ENCODE measurements around the gene FBLN1. TPM values are rescaled to one million over a fixed set of nuclear protein-coding genes. Genes with fewer than 3 reads are reported as not detected.
A peak's percentile ranks its signal among the peaks of the same experiment; 100 is the strongest.

Gene FBLN1
- total RNA-seq, 2 donors from 2014 or later = 587 to 972 TPM

DNA sequence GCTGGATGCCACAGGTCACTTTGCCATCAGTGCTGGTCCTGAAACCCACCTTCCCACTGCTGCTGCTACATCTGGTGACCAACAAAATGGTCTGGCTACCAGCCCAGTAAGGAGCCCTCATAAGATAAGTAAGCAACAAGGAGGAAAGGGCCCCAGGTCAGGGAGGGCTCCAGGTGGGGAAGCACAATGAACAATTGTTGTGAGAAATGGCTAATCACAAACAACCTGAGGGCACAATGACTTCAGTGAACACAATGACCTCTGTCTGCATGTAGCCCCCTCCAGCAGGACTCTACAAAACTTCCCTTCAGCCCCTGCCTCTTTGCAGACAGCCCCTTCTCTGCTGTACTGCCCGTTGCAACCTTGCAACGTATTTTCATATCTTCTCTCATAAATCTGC, 19.4 kb upstream of the FBLN1 start:
- no peak for ATAC-seq (ENCODE audit: insufficient number of reproducible peaks, low FRiP score, low read depth)
- DNase-seq (ENCODE audit: low spot score) = no peak

DNA sequence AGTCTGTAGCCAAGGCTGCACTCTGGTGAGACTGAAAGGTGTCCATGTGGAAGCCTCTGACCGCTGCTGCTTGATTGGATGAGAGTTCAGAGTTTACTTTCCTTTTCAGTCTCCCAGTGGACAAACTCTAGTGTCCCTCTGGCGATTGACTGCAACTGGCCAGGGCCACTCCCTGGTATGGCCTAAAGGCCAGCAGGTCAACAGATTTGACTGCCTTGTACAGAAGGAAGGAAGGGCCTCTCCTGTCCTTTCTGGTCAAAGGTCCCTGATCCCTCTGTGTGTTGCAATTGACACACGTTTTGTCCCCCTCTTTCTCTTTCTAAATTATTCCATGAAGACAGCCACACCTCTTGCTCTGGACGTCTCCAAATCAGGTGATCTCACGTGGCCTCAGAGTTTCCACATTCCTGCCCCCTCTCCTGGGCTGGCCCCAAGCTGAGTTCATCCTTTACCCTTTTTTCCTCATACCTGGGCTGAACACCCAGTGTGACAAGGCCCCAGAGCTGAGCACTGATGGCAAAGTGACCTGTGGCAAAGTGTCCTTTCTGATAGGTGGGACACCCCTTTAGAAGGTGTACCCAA, 18.7 kb upstream of the FBLN1 start:
- Histone ChIP-seq H3K4me1 (ENCODE audit: control insufficient read depth in 1 of 2, low read depth in 2 of 2) (peaks cover 0 to 19% of the 10 kb centered on the region in 2 donors), H3K36me3 (no peaks in the 10 kb centered on the region), H3K4me3 (no peak overlapping the region), H3K9me3 (no peaks in the 10 kb centered on the region), H3K27me3 (replicated peaks; ENCODE audit: insufficient read depth) (no peaks in the 10 kb centered on the region), H3K27ac (no peak overlapping the region)
- ATAC-seq (ENCODE audit: insufficient number of reproducible peaks, low FRiP score, low read depth) = no peak
- no peak for DNase-seq (ENCODE audit: low spot score)
- TF ChIP-seq, protein P1, sequence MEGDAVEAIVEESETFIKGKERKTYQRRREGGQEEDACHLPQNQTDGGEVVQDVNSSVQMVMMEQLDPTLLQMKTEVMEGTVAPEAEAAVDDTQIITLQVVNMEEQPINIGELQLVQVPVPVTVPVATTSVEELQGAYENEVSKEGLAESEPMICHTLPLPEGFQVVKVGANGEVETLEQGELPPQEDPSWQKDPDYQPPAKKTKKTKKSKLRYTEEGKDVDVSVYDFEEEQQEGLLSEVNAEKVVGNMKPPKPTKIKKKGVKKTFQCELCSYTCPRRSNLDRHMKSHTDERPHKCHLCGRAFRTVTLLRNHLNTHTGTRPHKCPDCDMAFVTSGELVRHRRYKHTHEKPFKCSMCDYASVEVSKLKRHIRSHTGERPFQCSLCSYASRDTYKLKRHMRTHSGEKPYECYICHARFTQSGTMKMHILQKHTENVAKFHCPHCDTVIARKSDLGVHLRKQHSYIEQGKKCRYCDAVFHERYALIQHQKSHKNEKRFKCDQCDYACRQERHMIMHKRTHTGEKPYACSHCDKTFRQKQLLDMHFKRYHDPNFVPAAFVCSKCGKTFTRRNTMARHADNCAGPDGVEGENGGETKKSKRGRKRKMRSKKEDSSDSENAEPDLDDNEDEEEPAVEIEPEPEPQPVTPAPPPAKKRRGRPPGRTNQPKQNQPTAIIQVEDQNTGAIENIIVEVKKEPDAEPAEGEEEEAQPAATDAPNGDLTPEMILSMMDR (IDR thresholded peaks at IDR 0.05) = no peak

More for the DNA sequence above, 19.4 kb upstream of the FBLN1 start:
- Histone ChIP-seq H3K27ac (no peak overlapping the region), H3K4me1 (ENCODE audit: control insufficient read depth in 1 of 2, low read depth in 2 of 2) (peaks cover 3 to 24% of the 10 kb centered on the region in 2 donors), H3K27me3 (replicated peaks; ENCODE audit: insufficient read depth) (no peaks in the 10 kb centered on the region), H3K4me3 (no peak overlapping the region), H3K9me3 (no peaks in the 10 kb centered on the region), H3K36me3 (no peaks in the 10 kb centered on the region)
- TF ChIP-seq, protein P1 (IDR thresholded peaks at IDR 0.05) = no peak

DNA sequence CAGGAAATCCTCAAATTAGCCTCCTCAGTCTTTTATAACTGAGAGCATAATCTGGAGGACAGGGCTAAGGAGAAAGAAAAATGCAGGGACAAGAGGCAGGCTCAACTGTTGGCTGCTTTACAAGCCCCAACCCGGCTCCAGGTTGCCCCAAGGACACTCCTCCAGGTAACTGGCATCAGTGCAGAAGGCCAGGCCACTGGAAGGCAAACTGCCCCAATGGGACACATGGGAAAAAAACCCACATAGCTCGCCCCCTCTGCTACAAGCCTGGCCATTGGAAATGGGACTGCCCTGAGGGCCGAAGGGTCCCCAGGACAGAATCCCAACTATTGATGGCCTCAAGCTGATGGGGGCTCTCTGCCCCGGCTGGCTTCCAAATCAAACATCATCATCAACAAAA, 17.9 kb upstream of the FBLN1 start:
- no peak overlapping the region for H3K4me3 ChIP-seq
- no peak for DNase-seq (ENCODE audit: low spot score)
- no peaks in the 10 kb centered on the region for H3K27me3 ChIP-seq (replicated peaks; ENCODE audit: insufficient read depth)
- H3K9me3 ChIP-seq = no peaks in the 10 kb centered on the region
- TF ChIP-seq, protein P1 (IDR thresholded peaks at IDR 0.05) = no peak
- peaks cover 0 to 19% of the 10 kb centered on the region in 2 donors for H3K4me1 ChIP-seq (ENCODE audit: control insufficient read depth in 1 of 2, low read depth in 2 of 2)
- H3K27ac ChIP-seq = peak overlapping the region; percentile 2 to 37
- no peaks in the 10 kb centered on the region for H3K36me3 ChIP-seq
- ATAC-seq (ENCODE audit: insufficient number of reproducible peaks, low FRiP score, low read depth) = no peak

DNA sequence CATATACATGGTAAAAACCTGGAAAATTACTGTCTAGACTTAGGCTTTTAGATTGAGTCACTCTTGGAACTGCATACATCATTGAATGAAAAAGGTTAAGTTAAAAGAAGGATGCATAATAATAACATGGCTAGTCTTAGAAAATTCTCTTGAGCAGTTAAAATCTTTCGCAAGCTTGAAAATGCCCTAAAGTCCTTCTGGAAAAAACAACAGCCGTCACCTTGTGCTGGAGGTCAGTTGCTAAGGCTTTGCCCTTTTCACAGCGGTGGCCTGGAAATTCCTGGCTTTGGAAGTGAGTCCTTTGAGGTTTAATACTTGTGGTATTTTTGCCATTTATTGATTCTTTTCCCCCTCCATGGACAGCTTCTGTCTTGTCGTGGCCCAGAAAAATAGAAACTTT, 17.4 kb upstream of the FBLN1 start:
- no peak for ATAC-seq (ENCODE audit: insufficient number of reproducible peaks, low FRiP score, low read depth)
- Histone ChIP-seq H3K27me3 (replicated peaks; ENCODE audit: insufficient read depth) (no peaks in the 10 kb centered on the region), H3K4me1 (ENCODE audit: control insufficient read depth in 1 of 2, low read depth in 2 of 2) (peaks cover 0 to 19% of the 10 kb centered on the region in 2 donors), H3K9me3 (no peaks in the 10 kb centered on the region), H3K27ac (peak overlapping the region; percentile 2 to 37), H3K4me3 (no peak overlapping the region), H3K36me3 (no peaks in the 10 kb centered on the region)
- TF ChIP-seq, protein P1 (IDR thresholded peaks at IDR 0.05) = no peak
- no peak for DNase-seq (ENCODE audit: low spot score)

DNA sequence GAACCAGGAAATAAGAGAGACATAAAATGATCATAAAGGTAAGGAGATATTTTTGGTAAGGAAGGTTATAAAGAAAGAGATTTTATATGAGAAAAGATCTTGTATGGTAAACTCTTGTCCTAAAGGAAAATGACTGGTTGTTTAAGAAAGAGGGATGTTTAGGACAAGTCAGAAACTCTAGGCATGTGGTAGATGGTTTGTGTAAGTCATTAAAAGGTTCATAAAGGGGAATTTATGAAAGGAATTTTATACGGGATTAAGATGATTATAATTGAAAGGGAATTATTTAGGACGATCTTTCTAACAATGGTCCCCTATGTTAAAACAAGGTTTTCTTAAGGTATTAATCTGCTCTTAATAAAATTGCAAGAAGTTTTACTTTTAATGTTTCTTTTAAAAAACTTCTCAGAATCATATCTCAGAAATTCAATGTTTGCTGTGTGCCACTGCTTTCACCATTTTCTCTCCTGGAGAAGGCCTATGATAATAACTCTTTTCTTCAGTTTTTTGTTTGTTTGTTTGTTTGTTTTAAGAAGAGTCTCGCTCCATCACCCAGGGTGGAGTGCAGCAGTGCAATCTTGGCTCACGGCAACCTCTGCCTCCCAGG, 13.8 kb upstream of the FBLN1 start:
- no peaks in the 10 kb centered on the region for H3K27me3 ChIP-seq (replicated peaks; ENCODE audit: insufficient read depth)
- peaks cover 0 to 19% of the 10 kb centered on the region in 2 donors for H3K4me1 ChIP-seq (ENCODE audit: control insufficient read depth in 1 of 2, low read depth in 2 of 2)
- DNase-seq (ENCODE audit: low spot score) (no peak), ATAC-seq (ENCODE audit: insufficient number of reproducible peaks, low FRiP score, low read depth) (no peak)
- no peak overlapping the region for H3K27ac ChIP-seq
- no peaks in the 10 kb centered on the region for H3K36me3 ChIP-seq
- H3K9me3 ChIP-seq = no peaks in the 10 kb centered on the region
- TF ChIP-seq, protein P1 (IDR thresholded peaks at IDR 0.05) = no peak
- H3K4me3 ChIP-seq = no peak overlapping the region
